Neural cell (in vitro differentiated cells): ENCODE results near the gene C2orf69.

ENCODE experiments used
- POLR2AphosphoS5 ChIP-seq: IDR thresholded peaks from 2 replicates; pipeline ENCODE4 v1.6.1; 2012
- RAD21 ChIP-seq: fragments of 450-650 bp; conservative IDR thresholded peaks from 2 replicates; pipeline ENCODE4 v1.6.1; 2014; ENCODE audit warnings: antibody characterized with exemption, mild to moderate bottlenecking, moderate library complexity
- TF ChIP-seq, protein P1 (sequence below): IDR thresholded peaks from 2 replicates; pipeline ENCODE4 v1.6.1; 2012; ENCODE audit warnings: borderline replicate concordance
- TF ChIP-seq, protein P2 (sequence below): fragments of 450-650 bp; IDR thresholded peaks from 2 replicates; pipeline ENCODE4 v1.5.1; 2014; ENCODE audit warnings: antibody characterized with exemption, mild to moderate bottlenecking, moderate library complexity; ENCODE audit not compliant: poor library complexity, severe bottlenecking

DNA sequence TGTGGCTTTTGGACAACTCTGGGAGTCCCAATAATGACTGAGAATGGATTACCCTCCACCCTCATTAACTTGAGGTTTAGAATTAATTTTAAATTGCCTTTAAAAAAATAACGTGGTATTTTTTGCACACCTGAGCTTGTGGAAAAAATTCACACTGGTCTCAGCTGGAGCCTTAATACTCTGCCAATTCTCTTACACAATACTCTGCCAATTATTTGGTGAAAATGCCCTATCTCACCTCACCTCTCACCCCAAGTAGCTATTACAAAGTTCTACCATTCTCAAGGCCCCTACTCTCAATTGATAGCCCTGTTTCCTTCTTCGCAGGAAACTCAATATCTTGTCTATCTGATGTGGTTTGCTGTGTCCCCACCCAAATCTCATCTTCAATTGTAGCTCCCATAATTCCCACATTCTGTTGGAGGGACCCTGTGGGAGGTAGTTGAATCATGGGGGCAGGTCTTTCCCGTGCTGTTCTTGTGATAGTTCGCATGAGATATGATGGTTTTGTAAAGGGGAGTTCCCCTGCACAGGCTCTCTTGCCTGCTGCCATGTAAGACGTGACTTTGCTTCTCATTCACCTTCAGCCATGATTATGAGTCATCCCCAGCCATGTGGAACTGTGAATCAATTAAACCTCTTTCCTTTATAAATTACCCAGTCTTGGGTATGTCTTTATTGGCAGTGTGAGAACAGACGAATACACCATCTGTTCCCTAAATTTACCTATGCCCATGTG lies 27.4 kb upstream of the C2orf69 start:
- TF ChIP-seq, protein P1, sequence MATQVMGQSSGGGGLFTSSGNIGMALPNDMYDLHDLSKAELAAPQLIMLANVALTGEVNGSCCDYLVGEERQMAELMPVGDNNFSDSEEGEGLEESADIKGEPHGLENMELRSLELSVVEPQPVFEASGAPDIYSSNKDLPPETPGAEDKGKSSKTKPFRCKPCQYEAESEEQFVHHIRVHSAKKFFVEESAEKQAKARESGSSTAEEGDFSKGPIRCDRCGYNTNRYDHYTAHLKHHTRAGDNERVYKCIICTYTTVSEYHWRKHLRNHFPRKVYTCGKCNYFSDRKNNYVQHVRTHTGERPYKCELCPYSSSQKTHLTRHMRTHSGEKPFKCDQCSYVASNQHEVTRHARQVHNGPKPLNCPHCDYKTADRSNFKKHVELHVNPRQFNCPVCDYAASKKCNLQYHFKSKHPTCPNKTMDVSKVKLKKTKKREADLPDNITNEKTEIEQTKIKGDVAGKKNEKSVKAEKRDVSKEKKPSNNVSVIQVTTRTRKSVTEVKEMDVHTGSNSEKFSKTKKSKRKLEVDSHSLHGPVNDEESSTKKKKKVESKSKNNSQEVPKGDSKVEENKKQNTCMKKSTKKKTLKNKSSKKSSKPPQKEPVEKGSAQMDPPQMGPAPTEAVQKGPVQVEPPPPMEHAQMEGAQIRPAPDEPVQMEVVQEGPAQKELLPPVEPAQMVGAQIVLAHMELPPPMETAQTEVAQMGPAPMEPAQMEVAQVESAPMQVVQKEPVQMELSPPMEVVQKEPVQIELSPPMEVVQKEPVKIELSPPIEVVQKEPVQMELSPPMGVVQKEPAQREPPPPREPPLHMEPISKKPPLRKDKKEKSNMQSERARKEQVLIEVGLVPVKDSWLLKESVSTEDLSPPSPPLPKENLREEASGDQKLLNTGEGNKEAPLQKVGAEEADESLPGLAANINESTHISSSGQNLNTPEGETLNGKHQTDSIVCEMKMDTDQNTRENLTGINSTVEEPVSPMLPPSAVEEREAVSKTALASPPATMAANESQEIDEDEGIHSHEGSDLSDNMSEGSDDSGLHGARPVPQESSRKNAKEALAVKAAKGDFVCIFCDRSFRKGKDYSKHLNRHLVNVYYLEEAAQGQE: no peak
- TF ChIP-seq, protein P2, sequence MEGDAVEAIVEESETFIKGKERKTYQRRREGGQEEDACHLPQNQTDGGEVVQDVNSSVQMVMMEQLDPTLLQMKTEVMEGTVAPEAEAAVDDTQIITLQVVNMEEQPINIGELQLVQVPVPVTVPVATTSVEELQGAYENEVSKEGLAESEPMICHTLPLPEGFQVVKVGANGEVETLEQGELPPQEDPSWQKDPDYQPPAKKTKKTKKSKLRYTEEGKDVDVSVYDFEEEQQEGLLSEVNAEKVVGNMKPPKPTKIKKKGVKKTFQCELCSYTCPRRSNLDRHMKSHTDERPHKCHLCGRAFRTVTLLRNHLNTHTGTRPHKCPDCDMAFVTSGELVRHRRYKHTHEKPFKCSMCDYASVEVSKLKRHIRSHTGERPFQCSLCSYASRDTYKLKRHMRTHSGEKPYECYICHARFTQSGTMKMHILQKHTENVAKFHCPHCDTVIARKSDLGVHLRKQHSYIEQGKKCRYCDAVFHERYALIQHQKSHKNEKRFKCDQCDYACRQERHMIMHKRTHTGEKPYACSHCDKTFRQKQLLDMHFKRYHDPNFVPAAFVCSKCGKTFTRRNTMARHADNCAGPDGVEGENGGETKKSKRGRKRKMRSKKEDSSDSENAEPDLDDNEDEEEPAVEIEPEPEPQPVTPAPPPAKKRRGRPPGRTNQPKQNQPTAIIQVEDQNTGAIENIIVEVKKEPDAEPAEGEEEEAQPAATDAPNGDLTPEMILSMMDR: no peak
- TF ChIP-seq POLR2AphosphoS5 (no peak), RAD21 (no peak)
